ENCODE results near the gene MED7. TPM values are rescaled to one million over a fixed set of nuclear protein-coding genes. Genes with fewer than 3 reads are reported as not detected.

Gene MED7
- polyA plus RNA-seq, 1 donor from 2014 or later = 27.2 TPM

DNA sequence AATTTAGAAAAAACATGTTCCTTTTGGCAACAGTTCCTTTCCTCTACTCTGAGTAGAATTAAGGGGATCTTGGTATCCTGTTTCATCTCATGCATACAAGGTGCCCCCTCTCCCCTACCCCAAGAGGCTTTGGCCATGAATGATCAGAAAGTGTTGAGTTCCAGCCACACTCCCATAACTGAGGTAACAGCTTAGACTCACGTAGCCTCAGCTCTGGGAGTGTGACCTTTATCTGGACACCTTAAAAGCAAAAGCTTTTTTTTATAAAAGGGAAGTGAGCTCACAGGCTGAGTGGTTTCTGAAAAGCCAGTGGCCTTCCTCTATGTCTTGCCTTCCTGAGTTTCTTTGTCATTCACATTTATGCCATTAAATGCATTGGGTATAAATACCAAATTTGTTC lies 32.9 kb downstream of the MED7 start:
- Histone ChIP-seq H3K36me3 (ENCODE audit: insufficient read depth, low read length) (no peaks in the 10 kb centered on the region), H3F3A (ENCODE audit: insufficient read depth, low read length, poor library complexity, severe bottlenecking) (no peaks in the 10 kb centered on the region), H3K4me2 (ENCODE audit: low read length) (no peak overlapping the region), H3K9ac (ENCODE audit: low read length) (no peak overlapping the region), H3K79me2 (replicated peaks; ENCODE audit: insufficient read depth, low read length) (no peaks in the 10 kb centered on the region), H3K9me2 (ENCODE audit: insufficient read depth, low read length) (no peaks in the 10 kb centered on the region), H3K9me3 (ENCODE audit: low read length) (no peaks in the 10 kb centered on the region), H3K27me3 (ENCODE audit: insufficient read depth, low read depth, low read length) (no peaks in the 10 kb centered on the region), H3K27ac (ENCODE audit: low read length) (no peak overlapping the region), H3K4me3 (ENCODE audit: low read length) (no peak overlapping the region), H4K20me1 (ENCODE audit: insufficient read depth) (no peaks in the 10 kb centered on the region), H2AFZ (ENCODE audit: low read depth, low read length) (no peak overlapping the region)
- no peak for TF ChIP-seq RAD21 (conservative IDR thresholded peaks at IDR 0.05)
- no peak for TF ChIP-seq EZH2 (IDR thresholded peaks at IDR 0.05; ENCODE audit: borderline replicate concordance, insufficient read depth, low read length, poor library complexity, severe bottlenecking)
- TF ChIP-seq POLR2AphosphoS5 (IDR thresholded peaks at IDR 0.05) = no peak
- no peak for TF ChIP-seq MXI1 (conservative IDR thresholded peaks at IDR 0.05; ENCODE audit: poor library complexity, severe bottlenecking)
- TF ChIP-seq, protein P1, sequence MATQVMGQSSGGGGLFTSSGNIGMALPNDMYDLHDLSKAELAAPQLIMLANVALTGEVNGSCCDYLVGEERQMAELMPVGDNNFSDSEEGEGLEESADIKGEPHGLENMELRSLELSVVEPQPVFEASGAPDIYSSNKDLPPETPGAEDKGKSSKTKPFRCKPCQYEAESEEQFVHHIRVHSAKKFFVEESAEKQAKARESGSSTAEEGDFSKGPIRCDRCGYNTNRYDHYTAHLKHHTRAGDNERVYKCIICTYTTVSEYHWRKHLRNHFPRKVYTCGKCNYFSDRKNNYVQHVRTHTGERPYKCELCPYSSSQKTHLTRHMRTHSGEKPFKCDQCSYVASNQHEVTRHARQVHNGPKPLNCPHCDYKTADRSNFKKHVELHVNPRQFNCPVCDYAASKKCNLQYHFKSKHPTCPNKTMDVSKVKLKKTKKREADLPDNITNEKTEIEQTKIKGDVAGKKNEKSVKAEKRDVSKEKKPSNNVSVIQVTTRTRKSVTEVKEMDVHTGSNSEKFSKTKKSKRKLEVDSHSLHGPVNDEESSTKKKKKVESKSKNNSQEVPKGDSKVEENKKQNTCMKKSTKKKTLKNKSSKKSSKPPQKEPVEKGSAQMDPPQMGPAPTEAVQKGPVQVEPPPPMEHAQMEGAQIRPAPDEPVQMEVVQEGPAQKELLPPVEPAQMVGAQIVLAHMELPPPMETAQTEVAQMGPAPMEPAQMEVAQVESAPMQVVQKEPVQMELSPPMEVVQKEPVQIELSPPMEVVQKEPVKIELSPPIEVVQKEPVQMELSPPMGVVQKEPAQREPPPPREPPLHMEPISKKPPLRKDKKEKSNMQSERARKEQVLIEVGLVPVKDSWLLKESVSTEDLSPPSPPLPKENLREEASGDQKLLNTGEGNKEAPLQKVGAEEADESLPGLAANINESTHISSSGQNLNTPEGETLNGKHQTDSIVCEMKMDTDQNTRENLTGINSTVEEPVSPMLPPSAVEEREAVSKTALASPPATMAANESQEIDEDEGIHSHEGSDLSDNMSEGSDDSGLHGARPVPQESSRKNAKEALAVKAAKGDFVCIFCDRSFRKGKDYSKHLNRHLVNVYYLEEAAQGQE (IDR thresholded peaks at IDR 0.05; ENCODE audit: borderline replicate concordance) = no peak
- no peak for TF ChIP-seq SMC3 (conservative IDR thresholded peaks at IDR 0.05; ENCODE audit: poor library complexity)
- no peak for TF ChIP-seq TAF1 (IDR thresholded peaks at IDR 0.05; ENCODE audit: low read depth)
- TF ChIP-seq EP300 (conservative IDR thresholded peaks at IDR 0.05; ENCODE audit: poor library complexity, severe bottlenecking) = no peak
- TF ChIP-seq, protein P2, sequence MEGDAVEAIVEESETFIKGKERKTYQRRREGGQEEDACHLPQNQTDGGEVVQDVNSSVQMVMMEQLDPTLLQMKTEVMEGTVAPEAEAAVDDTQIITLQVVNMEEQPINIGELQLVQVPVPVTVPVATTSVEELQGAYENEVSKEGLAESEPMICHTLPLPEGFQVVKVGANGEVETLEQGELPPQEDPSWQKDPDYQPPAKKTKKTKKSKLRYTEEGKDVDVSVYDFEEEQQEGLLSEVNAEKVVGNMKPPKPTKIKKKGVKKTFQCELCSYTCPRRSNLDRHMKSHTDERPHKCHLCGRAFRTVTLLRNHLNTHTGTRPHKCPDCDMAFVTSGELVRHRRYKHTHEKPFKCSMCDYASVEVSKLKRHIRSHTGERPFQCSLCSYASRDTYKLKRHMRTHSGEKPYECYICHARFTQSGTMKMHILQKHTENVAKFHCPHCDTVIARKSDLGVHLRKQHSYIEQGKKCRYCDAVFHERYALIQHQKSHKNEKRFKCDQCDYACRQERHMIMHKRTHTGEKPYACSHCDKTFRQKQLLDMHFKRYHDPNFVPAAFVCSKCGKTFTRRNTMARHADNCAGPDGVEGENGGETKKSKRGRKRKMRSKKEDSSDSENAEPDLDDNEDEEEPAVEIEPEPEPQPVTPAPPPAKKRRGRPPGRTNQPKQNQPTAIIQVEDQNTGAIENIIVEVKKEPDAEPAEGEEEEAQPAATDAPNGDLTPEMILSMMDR (IDR thresholded peaks at IDR 0.05; ENCODE audit: poor library complexity, severe bottlenecking) = no peak

DNA sequence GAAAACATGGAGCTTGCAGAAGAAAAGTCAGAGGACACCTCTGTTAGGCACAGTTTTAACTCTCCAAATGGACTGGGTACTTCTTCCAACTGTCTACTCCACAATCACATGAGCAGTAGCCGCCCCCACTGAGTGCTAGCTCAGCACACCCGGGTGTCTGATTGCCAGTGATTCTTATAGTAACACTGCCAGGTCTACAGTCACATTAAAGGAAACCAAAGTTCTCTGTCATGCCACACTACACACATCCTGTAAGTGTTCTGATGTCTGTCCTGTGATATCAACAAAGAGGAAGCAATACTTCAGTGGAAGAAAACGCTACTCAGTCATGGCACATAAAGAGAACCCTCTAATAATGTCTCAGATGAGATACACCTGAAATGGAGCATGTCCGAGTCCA lies 33.7 kb downstream of the MED7 start, which contains the start of gene HAVCR2:
Gene HAVCR2 (minus strand): TSS at position 69 of the 400 bp plus-strand sequence. CDS start 61 bp downstream, at position 8.
- no peak within 1 kb of the TSS for H3K9ac ChIP-seq (ENCODE audit: low read length)
- H3K4me2 ChIP-seq (ENCODE audit: low read length) = no peak within 1 kb of the TSS
- TF ChIP-seq EP300 (conservative IDR thresholded peaks at IDR 0.05; ENCODE audit: poor library complexity, severe bottlenecking) = no peak
- TF ChIP-seq, protein P2 (IDR thresholded peaks at IDR 0.05; ENCODE audit: poor library complexity, severe bottlenecking) = no peak
- no peak for TF ChIP-seq POLR2AphosphoS5 (IDR thresholded peaks at IDR 0.05)
- TF ChIP-seq TAF1 (IDR thresholded peaks at IDR 0.05; ENCODE audit: low read depth) = no peak
- TF ChIP-seq MXI1 (conservative IDR thresholded peaks at IDR 0.05; ENCODE audit: poor library complexity, severe bottlenecking) = no peak
- no peak for TF ChIP-seq SMC3 (conservative IDR thresholded peaks at IDR 0.05; ENCODE audit: poor library complexity)
- TF ChIP-seq, protein P1 (IDR thresholded peaks at IDR 0.05; ENCODE audit: borderline replicate concordance) = no peak
- TF ChIP-seq RAD21 (conservative IDR thresholded peaks at IDR 0.05) = no peak
- no peak for TF ChIP-seq EZH2 (IDR thresholded peaks at IDR 0.05; ENCODE audit: borderline replicate concordance, insufficient read depth, low read length, poor library complexity, severe bottlenecking)
- no peak within 1 kb of the TSS for H3K4me3 ChIP-seq (ENCODE audit: low read length)
- H3K79me2 ChIP-seq (replicated peaks; ENCODE audit: insufficient read depth, low read length) = no peaks in the 10 kb centered on the region
- H3F3A ChIP-seq (ENCODE audit: insufficient read depth, low read length, poor library complexity, severe bottlenecking) = no peaks in the 10 kb centered on the region
- H3K27me3 ChIP-seq (ENCODE audit: insufficient read depth, low read depth, low read length) = no peaks in the 10 kb centered on the region
- H3K27ac ChIP-seq (ENCODE audit: low read length) = no peak within 1 kb of the TSS
- H3K9me3 ChIP-seq (ENCODE audit: low read length) = no peaks in the 10 kb centered on the region
- H2AFZ ChIP-seq (ENCODE audit: low read depth, low read length) = no peak within 1 kb of the TSS
- H4K20me1 ChIP-seq (ENCODE audit: insufficient read depth) = no peaks in the 10 kb centered on the region
- no peaks in the 10 kb centered on the region for H3K9me2 ChIP-seq (ENCODE audit: insufficient read depth, low read length)
- no peaks in the 10 kb centered on the region for H3K36me3 ChIP-seq (ENCODE audit: insufficient read depth, low read length)

Data from neural cell (in vitro differentiated cells).